ENCODE measurements around the gene HPCAL1. TPM values are rescaled to one million over a fixed set of nuclear protein-coding genes. Genes with fewer than 3 reads are reported as not detected.

The HPCAL1 gene
- total and polyA plus RNA-seq, 2 experiments from 2014 or later: 8.3 to 25.4 TPM

- TF ChIP-seq ZNF462 (CRISPR knock-in tag; IDR thresholded peaks at IDR 0.05) (no peak), ETS1 (IDR thresholded peaks at IDR 0.05) (no peak), JUNB (IDR thresholded peaks at IDR 0.05; ENCODE audit: unreplicated experiment) (no peak), POLR2AphosphoS5 (IDR thresholded peaks at IDR 0.05; ENCODE audit: low read depth) (no peak), REST (IDR thresholded peaks at IDR 0.05; ENCODE audit: unreplicated experiment) (no peak), ZNF114 (CRISPR knock-in tag; IDR thresholded peaks at IDR 0.05) (no peak)
Observed at GRCh38 chr2:10354399-10354798, 51.7 kb downstream of the HPCAL1 start (continued).

Measured in GM23338 (cell line).